Left hindlimb (tissue), 1 donor: ENCODE results near the gene CRTC1.

Experiments used
- DNase-seq: peaks from one replicate; pipeline ENCODE4 v3.0.0-alpha.2; 2018

Gene CRTC1

DNA sequence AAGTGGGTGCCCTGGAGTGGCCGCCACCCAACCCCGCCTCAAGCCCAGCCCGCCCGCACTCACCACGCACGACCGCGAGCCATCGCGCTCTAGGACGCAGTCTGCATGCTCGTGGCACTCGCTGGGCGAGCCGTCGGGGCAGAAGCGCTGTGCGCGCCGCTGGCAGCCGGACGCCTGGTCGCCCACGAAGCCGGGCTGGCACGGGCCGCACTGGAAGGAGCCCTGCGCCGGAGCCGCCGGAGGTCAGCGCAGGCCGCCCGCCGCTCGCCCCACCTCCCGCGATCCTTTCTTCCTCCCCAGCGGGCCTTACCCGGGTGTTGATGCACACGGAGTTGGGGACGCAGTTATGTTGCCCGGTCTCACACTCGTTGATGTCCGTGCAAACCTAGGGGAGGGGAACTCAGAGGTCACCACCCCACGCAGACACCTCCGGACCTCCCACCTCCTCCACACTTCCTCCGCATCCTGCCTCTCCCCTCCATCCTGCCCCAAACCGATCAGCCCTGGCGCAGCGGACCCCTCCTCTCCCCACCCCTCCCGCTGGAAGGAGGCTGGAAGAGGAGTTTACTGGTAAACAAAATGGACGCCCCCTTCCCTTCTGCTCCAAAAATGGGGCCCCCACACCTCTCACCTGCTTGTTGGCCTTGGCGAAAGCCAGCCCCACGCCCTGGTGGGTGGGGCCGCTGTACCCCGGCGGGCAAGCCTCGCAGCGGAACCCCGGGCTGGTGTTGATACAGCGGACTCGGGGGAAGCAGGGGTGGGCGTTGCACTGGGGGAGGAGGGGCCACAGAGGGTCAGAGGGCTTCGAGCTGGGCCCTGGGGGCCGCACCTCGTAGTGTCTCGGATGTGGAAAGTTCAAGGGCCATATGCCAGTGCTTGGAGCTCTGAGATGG lies 105.3 kb downstream of the CRTC1 start:
- DNase-seq = no peak

DNA sequence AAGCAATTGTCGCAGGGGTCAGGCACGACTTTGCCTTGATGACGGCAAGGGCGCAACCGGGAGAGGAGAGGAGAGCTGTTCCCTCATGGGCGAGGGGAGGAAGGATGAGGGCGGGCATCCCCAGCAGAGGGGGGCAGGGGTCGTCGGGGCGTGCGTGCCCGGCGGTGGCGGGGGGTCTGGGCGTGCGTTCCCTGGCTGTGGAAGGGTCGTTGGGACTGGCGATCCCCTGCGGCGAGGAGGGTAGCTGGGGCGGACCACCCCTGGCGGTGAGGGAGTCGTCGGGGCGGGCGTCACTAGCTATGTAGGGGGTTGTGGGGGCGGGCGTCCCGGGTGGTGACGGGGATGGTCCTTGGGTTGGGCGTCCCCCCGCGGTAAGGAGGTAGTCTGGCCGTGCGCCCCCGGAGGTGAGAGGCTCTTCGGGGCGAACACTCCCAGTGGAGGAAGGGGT lies 106.0 kb downstream of the CRTC1 start:
- DNase-seq = no peak

DNA sequence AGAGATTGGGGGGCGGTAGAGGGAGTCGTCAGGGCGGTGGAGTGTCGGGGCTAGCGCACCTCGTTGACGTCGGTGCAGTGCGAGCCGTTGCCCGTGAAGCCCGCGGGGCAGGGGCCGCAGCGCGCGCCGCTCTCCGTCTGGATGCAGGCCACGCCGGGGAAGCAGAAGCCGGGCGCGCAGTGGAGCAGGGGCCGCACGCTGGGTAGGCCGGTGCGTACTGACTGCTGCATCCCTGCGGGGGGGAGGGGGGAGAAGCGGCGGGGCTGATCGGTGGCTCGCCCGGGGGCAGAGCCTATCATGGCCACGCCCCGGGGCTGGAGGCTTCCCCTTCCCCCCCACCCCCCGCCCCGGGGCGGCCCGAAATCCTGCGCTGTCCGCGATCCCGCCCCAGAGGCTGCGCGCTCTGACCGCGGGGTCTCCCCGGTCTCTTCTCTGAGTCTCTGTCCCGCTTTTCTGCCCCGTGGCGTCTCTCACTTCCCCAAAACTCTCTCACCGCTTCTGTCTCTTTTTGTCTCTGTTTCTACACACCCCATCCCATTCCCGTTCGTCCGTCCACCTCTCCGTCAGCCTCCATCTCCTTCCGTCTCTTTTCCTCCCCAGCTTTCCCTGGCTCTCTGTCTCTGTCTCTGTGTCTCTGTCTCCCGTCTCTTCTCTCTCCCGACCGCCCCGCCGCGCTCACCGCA lies 106.5 kb downstream of the CRTC1 start:
- DNase-seq = peak; percentile 82

DNA sequence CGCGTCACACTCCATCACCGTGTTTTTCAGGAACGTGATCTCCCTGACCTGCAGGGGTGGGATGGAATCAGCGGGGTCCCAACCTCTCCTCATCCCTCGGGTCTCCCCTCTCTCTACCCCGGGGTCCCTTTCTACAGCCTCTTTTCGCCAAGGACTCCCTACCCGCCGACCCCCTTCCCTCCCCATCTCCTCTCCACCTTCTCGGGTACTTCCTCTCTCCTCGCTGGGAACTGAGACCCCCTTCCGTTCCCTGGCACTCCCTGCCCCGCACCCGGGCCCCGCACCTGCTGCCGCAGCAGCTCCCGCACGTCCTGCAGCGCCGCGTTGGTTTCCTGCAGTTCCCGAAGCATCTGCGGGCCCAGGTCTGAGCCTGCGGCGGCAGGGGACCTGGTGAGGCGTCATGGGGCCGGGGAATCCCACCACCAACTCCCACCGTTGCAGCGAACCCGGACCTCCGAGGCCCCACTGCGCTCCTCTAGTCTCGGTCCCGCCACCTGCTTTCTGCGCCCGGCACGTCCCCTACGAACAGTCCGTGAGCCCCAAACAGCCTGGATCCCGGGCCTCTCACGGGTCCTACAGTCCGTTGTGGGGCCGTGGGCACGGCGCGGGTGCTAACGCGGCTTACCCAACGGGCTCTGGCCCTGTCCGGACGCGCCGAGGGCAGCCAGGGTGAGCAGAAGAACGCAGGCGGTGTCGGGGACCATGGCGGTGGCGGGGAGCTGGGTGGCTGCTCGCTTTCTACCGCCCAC lies 107.3 kb downstream of the CRTC1 start, which contains the start of gene COMP:
TSS of gene COMP (minus strand) at position 740 of the 749 bp plus-strand sequence. CDS start at position 704, 36 bp downstream.
- no peak for DNase-seq

GRCh38 chr19:18791315-18791678 lies 107.8 kb downstream of the CRTC1 start:
- DNase-seq = no peak

GRCh38 chr19:18792661-18793060 lies 109.2 kb downstream of the CRTC1 start:
- no peak for DNase-seq

GRCh38 chr19:18793144-18794028 lies 109.9 kb downstream of the CRTC1 start:
- no peak for DNase-seq

DNA sequence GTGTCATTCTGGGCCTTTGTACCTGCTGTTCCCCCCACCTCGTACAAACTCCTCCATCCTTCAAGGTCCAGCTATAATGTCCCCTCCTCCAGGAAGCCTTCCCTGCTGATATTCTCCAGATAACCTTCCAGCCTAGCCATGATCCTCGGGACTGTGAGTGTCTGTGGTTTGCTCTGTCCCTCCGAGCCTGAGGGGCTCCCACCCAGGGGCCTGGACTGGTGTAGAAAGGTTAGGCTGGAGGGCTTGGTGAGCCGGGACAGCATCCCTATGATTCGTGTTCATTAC lies 110.5 kb downstream of the CRTC1 start:
- no peak for DNase-seq

GRCh38 chr19:18794692-18795091 lies 111.2 kb downstream of the CRTC1 start:
- no peak for DNase-seq

GRCh38 chr19:18795540-18795939 lies 112.1 kb downstream of the CRTC1 start:
- peak; percentile 88 for DNase-seq

- no peak for DNase-seq
These were observed 112.8 kb downstream of the CRTC1 start for GRCh38 chr19:18796239-18796638.

GRCh38 chr19:18798384-18799352 lies 115.2 kb downstream of the CRTC1 start:
- no peak for DNase-seq

DNA sequence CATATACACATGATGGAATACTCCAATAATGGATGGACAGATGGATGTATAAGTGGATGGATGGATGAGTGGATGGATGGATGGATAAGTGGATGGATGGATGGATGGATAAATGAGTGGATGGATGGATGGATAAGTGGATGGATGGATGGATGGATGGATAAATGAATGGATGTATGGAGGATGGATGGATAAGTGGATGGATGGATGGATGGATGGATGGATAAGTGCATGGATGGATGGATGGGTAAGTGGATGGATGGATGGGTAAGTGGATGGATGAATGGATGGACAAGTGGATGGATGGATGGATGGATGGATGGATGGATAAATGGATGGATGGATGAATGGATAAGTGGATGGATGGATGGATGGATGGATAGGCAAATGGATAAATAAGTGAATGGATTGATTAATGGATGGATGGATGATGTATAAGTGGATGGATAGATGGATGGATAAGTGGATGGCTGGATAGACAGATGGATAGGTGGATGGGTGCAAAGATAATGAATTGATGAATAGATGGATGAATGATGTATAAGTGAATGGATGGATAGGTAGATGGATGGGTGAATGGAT lies 116.0 kb downstream of the CRTC1 start:
- no peak for DNase-seq

DNA sequence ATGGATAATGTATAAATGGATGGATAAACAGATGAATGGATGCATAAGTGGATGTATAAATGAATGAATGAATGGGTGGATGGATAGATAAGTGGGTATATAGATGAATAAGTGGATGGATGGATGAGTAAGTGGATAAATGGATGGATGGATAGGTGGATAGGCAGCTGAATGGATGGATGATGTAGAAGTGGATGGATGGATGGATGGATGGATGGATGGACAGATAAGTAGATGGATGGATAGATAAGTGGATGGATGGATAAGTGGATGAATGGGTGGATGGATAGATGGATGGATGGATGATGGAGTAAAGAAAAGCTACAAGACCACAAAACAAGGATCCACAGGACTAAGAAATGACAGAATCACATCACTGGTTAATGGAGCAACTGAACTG lies 116.6 kb downstream of the CRTC1 start:
- no peak for DNase-seq

DNA sequence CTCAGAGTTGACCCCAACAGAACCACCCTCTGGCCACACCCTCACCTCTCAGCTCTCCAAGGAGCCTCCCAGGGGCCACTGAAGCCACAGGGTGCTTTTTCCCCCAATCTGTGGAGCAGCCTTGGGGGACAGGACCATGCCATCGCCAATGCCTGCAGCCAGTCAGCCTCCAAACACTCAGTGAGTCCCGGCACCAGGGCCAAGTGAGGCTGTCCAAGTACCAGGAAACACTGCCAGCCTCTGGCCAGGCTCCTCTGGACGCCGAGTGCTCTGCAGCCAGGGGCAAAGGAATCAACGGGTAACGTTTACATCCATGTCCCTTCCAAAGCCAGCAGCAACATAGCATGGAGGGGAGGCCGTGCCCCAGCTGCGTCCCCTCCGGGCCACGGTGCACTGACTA lies 117.2 kb downstream of the CRTC1 start:
- no peak for DNase-seq

DNA sequence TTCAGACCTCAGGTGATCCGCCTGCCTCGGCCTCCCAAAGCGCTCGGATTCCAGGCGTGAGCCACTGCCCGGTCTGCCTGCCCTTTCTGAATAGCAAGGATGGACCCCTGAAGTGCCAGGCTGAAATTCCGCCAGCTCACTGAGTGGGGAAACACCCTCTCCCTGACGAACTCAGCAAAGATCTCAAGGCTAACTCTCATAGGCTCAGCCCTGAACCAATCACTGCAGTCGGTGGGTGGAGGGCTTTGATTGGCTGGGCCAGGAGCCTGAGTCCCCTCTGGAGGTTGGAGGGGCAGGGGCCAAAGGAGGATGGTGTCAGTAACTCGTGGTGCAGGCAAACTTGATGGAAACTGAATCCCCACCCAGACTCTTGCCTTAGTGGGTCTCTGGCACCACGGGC lies 118.9 kb downstream of the CRTC1 start:
- no peak for DNase-seq

GRCh38 chr19:18803550-18804138 lies 120.2 kb downstream of the CRTC1 start:
- no peak for DNase-seq

GRCh38 chr19:18804139-18804601 lies 120.7 kb downstream of the CRTC1 start:
- no peak for DNase-seq

DNA sequence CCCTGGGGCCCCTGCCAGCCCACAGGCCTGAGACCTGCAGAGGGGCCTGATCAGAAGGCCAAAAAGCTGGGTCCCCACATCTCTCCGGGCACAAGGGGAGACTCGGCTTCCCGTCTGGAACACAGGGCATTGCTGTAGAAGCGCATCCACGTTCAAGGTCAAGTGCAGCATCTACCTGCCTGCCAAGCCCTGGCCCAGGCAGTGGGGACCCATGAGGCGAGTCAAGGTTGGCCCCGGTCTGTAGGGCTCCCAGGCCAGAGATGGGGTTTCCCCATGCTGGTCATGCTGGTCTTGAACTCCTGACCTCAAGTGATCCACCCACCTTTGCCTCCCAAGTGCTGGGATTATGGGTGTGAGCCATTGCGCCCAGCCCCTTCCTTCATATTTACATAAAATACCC lies 121.2 kb downstream of the CRTC1 start:
- DNase-seq = no peak

DNA sequence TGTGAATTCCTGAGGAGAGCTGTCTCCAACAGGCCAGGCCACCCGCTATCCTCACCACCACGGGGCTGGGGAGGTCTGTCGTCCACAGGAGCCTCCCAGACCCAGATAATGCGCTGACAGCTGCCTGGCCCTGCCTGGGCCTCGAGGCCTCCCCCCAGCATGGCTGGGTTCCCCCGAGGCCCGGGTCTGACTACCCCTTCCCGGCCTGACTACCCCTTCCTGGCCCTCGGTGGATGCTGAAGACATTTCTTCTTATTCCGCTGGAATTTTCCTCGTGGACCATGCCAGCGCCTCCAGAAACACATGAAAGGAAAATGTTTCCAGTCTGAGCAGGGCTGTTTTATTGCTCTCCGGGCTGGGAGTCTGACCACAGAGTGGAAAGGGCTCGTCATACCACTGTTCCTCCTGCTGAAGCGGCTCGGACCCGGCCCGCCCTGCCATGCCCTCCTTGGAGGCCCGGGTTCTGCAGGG lies 124.4 kb downstream of the CRTC1 start:
- peak; percentile 91 for DNase-seq
